Hepatocyte (in vitro differentiated cells): ENCODE measurements around the gene TMEM145. TPM values are rescaled to one million over a fixed set of nuclear protein-coding genes. Genes with fewer than 3 reads are reported as not detected.

Source experiments
- DNase-seq: peaks from one replicate; pipeline ENCODE4 v3.0.0-alpha.2; 2016; ENCODE audit warnings: low spot score
- H2AFZ ChIP-seq: fragments of 200-600 bp; sonication (generic); 2 replicates; pipeline ENCODE4 v1.6.0; 2016; ENCODE audit warnings: antibody characterized with exemption, mild to moderate bottlenecking
- H3K27ac ChIP-seq: fragments of 200-600 bp; sonication (generic); 2 replicates; pipeline ENCODE4 v1.5.1; 2016; ENCODE audit warnings: mild to moderate bottlenecking
- H3K27me3 ChIP-seq: fragments of 200-600 bp; sonication (generic); 2 replicates; pipeline ENCODE4 v1.6.1; 2016
- H3K36me3 ChIP-seq: fragments of 200-600 bp; sonication (generic); replicated peaks from 2 replicates; pipeline ENCODE4 v1.5.1; 2016; ENCODE audit warnings: low read depth; ENCODE audit not compliant: insufficient read depth
- H3K4me1 ChIP-seq: fragments of 200-600 bp; sonication (generic); 2 replicates; pipeline ENCODE4 v1.5.1; 2016; ENCODE audit warnings: mild to moderate bottlenecking, moderate library complexity; ENCODE audit not compliant: insufficient read depth
- H3K4me2 ChIP-seq: fragments of 200-600 bp; sonication (generic); 2 replicates; pipeline ENCODE4 v1.6.0; 2016
- H3K4me3 ChIP-seq: fragments of 200-600 bp; sonication (generic); 2 replicates; pipeline ENCODE4 v1.5.1; 2016; ENCODE audit warnings: mild to moderate bottlenecking
- H3K79me2 ChIP-seq: fragments of 200-600 bp; sonication (generic); 2 replicates; pipeline ENCODE4 v1.6.0; 2017; ENCODE audit warnings: mild to moderate bottlenecking
- H3K9me2 ChIP-seq: fragments of 200-600 bp; sonication (generic); replicated peaks from 2 replicates; pipeline ENCODE4 v1.6.0; 2017; ENCODE audit warnings: mild to moderate bottlenecking; ENCODE audit not compliant: insufficient read depth
- H3K9me3 ChIP-seq: fragments of 200-600 bp; sonication (generic); 2 replicates; pipeline ENCODE4 v1.5.1; 2016; ENCODE audit warnings: low read depth, mild to moderate bottlenecking
- H4K20me1 ChIP-seq: fragments of 200-600 bp; sonication (generic); 2 replicates; pipeline ENCODE4 v1.6.0; 2016; ENCODE audit warnings: mild to moderate bottlenecking; ENCODE audit not compliant: insufficient read depth, poor library complexity, severe bottlenecking
- EZH2 ChIP-seq: fragments of 200-600 bp; sonication (generic); IDR thresholded peaks from 2 replicates; pipeline ENCODE4 v1.6.1; 2016; ENCODE audit warnings: antibody characterized with exemption, mild to moderate bottlenecking, borderline replicate concordance
- EZH2phosphoT487 ChIP-seq: fragments of 200-600 bp; sonication (generic); IDR thresholded peaks from one replicate; pipeline ENCODE4 v1.6.1; 2018; ENCODE audit warnings: antibody characterized with exemption, mild to moderate bottlenecking, low read depth, moderate library complexity; ENCODE audit not compliant: unreplicated experiment, severe bottlenecking
- WGBS: methylation state at CpG from one replicate; pipeline ENCODE4 v1.1.6; 2016; ENCODE audit warnings: low lambda C conversion rate; ENCODE audit errors: missing lambda C conversion rate; 5-methylcytosine and 5-hydroxymethylcytosine counted together
- polyA plus RNA-seq: library from polyadenylated mRNA; unstranded; fragments of >200 nt; fragmentation: Nextera tagmentation; extraction: Ambion mirVana; gene quantifications from 2 replicates; pipeline ENCODE4 v1.2.1, GENCODE V29; 2016
- total RNA-seq: library from RNA; depleted of rRNA; stranded (reverse); fragments of >200 nt; gene quantifications from 2 replicates; pipeline ENCODE4 v1.2.3, GENCODE V29; 2014
- TF ChIP-seq, protein P1 (sequence below): fragments of 200-600 bp; sonication (generic); IDR thresholded peaks from 2 replicates; pipeline ENCODE4 v1.5.1; 2016; ENCODE audit warnings: antibody characterized with exemption, mild to moderate bottlenecking; ENCODE audit not compliant: poor library complexity

TMEM145 gene
- total and polyA plus RNA-seq, 2 experiments from 2014 or later, result 0.40 TPM; not detected in 1

DNA sequence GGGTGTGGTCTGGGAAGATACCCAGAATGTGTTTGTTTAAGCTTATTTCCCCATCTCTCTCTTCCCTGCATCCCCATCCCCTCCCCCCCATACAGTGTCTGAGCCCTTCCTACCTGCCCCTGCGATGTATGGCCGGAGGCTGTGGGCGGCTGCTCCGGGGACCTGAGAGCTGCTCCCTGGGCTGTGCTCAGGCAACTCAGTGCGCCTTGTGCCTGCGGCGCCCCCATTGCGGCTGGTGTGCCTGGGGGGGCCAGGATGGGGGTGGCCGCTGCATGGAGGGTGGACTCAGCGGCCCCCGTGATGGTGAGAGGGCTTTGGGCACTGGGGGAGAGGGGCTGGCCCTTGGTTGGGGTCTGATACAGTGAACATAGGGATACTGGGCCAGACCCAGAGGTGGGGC, 55.3 kb downstream of the TMEM145 start:
- no peaks in the 10 kb centered on the region for H4K20me1 ChIP-seq
- H3K4me2 ChIP-seq, result no peak overlapping the region
- no peaks in the 10 kb centered on the region for H3K4me1 ChIP-seq
- no peak overlapping the region for H3K27ac ChIP-seq
- H3K79me2 ChIP-seq, result no peaks in the 10 kb centered on the region
- no peaks in the 10 kb centered on the region for H3K9me2 ChIP-seq
- no peaks in the 10 kb centered on the region for H3K9me3 ChIP-seq
- TF ChIP-seq EZH2phosphoT487, result no peak
- TF ChIP-seq, protein P1, sequence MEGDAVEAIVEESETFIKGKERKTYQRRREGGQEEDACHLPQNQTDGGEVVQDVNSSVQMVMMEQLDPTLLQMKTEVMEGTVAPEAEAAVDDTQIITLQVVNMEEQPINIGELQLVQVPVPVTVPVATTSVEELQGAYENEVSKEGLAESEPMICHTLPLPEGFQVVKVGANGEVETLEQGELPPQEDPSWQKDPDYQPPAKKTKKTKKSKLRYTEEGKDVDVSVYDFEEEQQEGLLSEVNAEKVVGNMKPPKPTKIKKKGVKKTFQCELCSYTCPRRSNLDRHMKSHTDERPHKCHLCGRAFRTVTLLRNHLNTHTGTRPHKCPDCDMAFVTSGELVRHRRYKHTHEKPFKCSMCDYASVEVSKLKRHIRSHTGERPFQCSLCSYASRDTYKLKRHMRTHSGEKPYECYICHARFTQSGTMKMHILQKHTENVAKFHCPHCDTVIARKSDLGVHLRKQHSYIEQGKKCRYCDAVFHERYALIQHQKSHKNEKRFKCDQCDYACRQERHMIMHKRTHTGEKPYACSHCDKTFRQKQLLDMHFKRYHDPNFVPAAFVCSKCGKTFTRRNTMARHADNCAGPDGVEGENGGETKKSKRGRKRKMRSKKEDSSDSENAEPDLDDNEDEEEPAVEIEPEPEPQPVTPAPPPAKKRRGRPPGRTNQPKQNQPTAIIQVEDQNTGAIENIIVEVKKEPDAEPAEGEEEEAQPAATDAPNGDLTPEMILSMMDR, result no peak
- TF ChIP-seq EZH2, result no peak
- no peak overlapping the region for H3K4me3 ChIP-seq
- 96% methylated on average over 11 of the region's 11 CpGs for WGBS
- no peaks in the 10 kb centered on the region for H3K36me3 ChIP-seq
- H3K27me3 ChIP-seq, result no peaks in the 10 kb centered on the region
- DNase-seq, result no peak
- no peak overlapping the region for H2AFZ ChIP-seq

DNA sequence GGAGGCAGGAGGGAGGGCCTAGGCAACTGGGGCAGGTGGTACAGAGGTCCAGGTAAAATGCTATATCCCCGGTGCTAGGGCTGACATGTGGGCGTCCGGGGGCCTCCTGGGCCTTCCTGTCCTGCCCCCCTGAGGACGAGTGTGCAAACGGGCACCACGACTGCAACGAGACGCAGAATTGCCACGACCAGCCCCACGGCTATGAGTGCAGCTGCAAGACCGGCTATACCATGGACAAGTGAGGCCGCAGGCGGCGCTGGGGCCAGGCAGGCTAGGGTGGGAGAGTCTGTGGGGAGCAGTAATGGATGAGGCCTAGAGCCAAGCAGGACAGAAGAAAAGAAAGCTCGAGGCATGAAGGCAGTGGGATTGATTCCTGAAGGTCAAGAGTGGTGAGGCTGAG, 55.7 kb downstream of the TMEM145 start:
- Histone ChIP-seq H3K9me2 (no peaks in the 10 kb centered on the region), H3K79me2 (no peaks in the 10 kb centered on the region), H3K27ac (no peak overlapping the region), H3K4me3 (no peak overlapping the region), H3K4me2 (no peak overlapping the region), H3K27me3 (no peaks in the 10 kb centered on the region), H4K20me1 (no peaks in the 10 kb centered on the region), H2AFZ (no peak overlapping the region), H3K36me3 (no peaks in the 10 kb centered on the region), H3K9me3 (no peaks in the 10 kb centered on the region), H3K4me1 (no peaks in the 10 kb centered on the region)
- WGBS, result 96% methylated on average over 15 of the region's 15 CpGs
- TF ChIP-seq EZH2 (no peak), EZH2phosphoT487 (no peak)
- no peak for DNase-seq

DNA sequence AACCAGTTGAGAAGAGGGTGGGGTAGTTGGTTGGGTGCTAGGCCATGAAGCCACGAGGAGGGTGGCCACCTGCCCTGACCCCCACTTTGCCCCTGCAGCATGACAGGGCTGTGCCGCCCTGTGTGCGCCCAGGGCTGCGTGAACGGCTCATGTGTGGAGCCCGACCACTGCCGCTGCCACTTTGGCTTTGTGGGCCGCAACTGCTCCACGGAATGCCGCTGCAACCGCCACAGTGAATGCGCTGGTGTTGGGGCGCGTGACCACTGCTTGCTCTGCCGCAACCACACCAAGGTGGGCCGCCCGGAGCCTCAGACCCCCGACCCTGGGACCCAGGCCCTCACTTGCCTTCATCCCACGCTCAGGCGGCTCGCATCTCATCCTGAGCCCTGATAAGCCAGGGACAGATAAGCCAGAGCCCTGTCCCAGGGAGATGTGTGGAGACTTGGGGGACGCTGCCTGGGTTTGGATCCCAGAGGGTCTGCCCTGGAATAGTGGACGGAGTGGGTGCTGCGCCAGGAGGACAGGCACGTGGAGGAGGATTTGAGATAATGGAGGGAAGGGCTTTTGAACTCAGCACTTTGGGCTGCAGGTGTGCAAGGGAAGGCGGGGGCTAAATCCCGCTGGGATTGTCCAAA, 56.4 kb downstream of the TMEM145 start:
- no peaks in the 10 kb centered on the region for H3K79me2 ChIP-seq
- no peaks in the 10 kb centered on the region for H3K27me3 ChIP-seq
- H3K4me3 ChIP-seq, result no peak overlapping the region
- H3K27ac ChIP-seq, result no peak overlapping the region
- H3K36me3 ChIP-seq, result no peaks in the 10 kb centered on the region
- H3K4me2 ChIP-seq, result no peak overlapping the region
- H3K9me3 ChIP-seq, result no peaks in the 10 kb centered on the region
- no peaks in the 10 kb centered on the region for H3K9me2 ChIP-seq
- 96% methylated on average over 27 of the region's 27 CpGs for WGBS
- H4K20me1 ChIP-seq, result no peaks in the 10 kb centered on the region
- no peak for DNase-seq
- no peak overlapping the region for H2AFZ ChIP-seq
- TF ChIP-seq EZH2 (no peak), EZH2phosphoT487 (no peak)
- TF ChIP-seq, protein P1, result no peak
- H3K4me1 ChIP-seq, result no peaks in the 10 kb centered on the region

DNA sequence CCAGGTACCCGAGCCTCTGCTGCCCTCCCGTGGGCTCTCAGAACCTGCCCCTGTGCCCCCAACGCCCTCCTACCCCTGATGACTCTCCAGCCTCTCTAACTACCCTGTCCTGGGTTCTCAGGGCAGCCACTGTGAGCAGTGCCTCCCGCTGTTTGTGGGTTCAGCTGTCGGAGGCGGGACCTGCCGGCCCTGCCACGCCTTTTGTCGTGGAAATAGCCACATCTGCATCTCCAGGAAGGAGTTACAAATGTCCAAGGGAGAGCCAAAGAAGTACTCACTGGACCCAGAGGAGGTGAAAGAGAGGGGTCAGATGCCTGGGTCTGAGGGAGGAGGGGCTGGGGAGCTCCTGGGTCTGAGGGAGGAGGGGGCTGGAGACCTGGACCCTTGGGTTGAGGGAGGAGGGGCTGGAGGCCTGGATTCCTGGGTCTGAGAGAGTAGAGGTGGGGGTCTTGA, 57.0 kb downstream of the TMEM145 start:
- Histone ChIP-seq H3K9me2 (no peaks in the 10 kb centered on the region), H3K27ac (no peak overlapping the region)

More for the DNA sequence above, 57.0 kb downstream of the TMEM145 start:
- WGBS, result 72% methylated on average over 9 of the region's 9 CpGs
- TF ChIP-seq EZH2 (no peak), EZH2phosphoT487 (no peak)
- TF ChIP-seq, protein P1, result no peak
- Histone ChIP-seq H3K4me2 (no peak overlapping the region), H2AFZ (no peak overlapping the region), H3K4me3 (no peak overlapping the region), H4K20me1 (no peaks in the 10 kb centered on the region), H3K4me1 (no peaks in the 10 kb centered on the region), H3K27me3 (no peaks in the 10 kb centered on the region), H3K36me3 (no peaks in the 10 kb centered on the region), H3K9me3 (no peaks in the 10 kb centered on the region), H3K79me2 (no peaks in the 10 kb centered on the region)
- no peak for DNase-seq
